Uterus (tissue), 2 donors: ENCODE results near the gene UROS.

Source experiments
- CTCF ChIP-seq, 4 experiments: fragments of 200-600 bp in 2 of 4; fragments of 450-650 bp in 2 of 4; sonication (generic) in 2 of 4; IDR thresholded peaks; one replicate each; pipeline ENCODE4 v1.5.1; 2016 to 2019; ENCODE audit warnings: antibody characterized with exemption in 4 of 4, mild to moderate bottlenecking in 2 of 4, moderate library complexity in 1 of 4
- POLR2A ChIP-seq, 2 donors: fragments of 450-650 bp; IDR thresholded peaks; one replicate each; pipeline ENCODE4 v1.6.1; 2016; ENCODE audit warnings: antibody characterized with exemption in 2 of 2, mild to moderate bottlenecking in 1 of 2, moderate library complexity in 1 of 2

DNA sequence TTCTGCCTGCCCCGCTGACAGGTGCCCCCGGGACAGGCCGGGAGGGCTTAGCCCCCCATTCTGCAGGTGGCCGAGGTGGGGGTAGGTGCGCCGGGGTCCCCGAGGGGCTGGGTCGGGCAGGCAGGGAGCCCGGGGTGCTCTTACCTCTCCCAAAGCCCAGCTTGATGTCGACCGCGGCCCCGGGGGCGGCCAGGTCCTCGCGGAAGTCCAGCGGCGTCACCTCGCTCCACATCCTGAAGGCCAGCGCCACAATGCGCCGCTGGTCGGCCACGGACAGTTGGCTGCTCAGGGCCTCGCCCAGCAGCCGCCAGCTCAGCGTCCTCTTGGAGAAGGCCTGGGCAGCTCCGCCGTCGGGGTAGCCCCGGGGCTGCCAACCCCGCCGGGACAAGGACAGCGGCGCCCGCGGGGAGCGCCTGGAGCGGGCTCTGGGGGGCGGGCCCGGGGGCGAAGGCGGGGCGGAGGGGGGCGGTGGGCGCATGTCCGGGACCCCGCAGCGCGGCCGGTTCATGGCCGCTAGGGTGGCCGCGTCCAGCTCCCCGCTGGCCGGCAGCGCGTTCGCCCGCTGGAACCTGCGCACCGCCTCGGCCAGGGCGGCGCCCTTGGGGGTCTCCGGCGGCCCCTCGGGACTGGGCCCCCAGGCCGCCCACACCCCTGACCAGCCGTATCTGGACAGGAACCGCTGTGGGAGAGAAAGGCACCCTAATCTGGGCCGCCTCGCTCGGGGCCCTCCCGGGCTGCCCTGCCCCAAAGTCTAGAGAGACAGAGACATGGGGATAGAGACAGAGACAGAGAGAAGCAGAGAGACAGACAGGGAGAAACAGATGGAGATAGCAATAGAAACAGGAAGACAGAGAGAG is 49.1 kb downstream of the UROS start:
- TF ChIP-seq CTCF (IDR thresholded peaks at IDR 0.05) (no peak), POLR2A (IDR thresholded peaks at IDR 0.05) (no peak)
